ENCODE results near the gene SEMA3F. TPM values are rescaled to one million over a fixed set of nuclear protein-coding genes. Genes with fewer than 3 reads are reported as not detected.

The SEMA3F gene
- 9.1 TPM for total RNA-seq (ENCODE audit: insufficient read depth, low replicate concordance)

DNA sequence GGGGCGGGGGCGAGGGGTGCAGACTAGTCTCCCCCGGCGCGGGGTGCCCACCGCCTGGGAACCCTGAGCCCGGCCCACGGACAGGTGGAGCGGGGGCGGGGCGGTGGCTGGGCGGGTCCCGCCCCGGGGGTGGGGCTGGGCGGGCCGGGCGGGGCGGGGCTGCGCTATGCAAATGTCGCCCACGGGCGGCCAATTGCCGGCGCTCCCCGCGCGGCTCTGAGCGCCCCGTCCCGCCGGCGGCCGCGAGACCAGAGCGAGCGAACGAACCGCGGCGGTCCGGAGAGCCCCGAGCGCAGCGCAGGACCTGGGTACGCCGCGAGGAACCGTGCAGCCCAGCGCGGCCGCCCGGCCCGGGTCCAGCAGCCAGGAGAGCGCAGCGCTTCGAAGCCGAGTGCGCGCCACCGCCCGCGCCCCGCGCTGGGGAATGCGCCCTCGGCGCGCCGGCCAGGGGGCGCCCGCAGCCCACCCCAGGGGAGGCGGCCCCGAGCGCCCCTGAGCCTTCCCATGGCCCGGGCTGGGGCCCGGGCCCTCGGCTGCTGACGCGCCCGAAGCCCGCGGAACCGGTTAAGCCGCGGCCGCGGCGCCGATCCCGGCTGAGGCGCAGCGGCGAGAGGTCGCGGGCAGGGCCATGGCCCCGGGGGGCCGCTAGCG is at the start of gene SEMA3F:
SEMA3F (plus strand) TSS at position 485 of the 651 bp plus-strand sequence. CDS start 4,299 bp downstream, outside the sequence.
- DNase-seq (ENCODE audit: low spot score): peak; percentile 66

GRCh38 chr3:50111757-50112156 is 43.4 kb upstream of the SEMA3F start:
- no peak for DNase-seq (ENCODE audit: low spot score)

DNA sequence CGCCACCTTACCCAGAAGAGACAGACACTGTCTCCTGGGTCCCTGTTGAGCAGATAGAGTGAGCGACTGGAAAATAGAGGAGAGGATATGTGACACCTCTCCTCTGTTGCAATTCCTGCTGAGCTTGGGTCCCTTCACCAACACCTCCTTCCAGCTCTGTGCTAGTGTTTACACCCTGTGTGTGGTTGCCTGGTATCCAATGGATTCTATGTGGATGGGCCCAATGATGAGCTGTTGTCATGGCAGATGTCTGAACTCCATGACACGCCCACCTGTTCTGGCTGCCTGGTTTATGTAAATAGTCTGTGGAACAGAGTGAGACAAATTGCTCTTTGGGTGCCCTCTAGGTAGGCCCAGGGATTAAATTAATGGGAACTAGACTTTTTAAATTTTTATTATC is 42.7 kb upstream of the SEMA3F start:
- no peak for DNase-seq (ENCODE audit: low spot score)

- no peak for DNase-seq (ENCODE audit: low spot score)
These were observed 38.0 kb upstream of the SEMA3F start for GRCh38 chr3:50117120-50117519.

- no peak for DNase-seq (ENCODE audit: low spot score)
These were observed 36.9 kb upstream of the SEMA3F start for GRCh38 chr3:50118237-50118636.

GRCh38 chr3:50119786-50120185 is 35.3 kb upstream of the SEMA3F start:
- no peak for DNase-seq (ENCODE audit: low spot score)

DNA sequence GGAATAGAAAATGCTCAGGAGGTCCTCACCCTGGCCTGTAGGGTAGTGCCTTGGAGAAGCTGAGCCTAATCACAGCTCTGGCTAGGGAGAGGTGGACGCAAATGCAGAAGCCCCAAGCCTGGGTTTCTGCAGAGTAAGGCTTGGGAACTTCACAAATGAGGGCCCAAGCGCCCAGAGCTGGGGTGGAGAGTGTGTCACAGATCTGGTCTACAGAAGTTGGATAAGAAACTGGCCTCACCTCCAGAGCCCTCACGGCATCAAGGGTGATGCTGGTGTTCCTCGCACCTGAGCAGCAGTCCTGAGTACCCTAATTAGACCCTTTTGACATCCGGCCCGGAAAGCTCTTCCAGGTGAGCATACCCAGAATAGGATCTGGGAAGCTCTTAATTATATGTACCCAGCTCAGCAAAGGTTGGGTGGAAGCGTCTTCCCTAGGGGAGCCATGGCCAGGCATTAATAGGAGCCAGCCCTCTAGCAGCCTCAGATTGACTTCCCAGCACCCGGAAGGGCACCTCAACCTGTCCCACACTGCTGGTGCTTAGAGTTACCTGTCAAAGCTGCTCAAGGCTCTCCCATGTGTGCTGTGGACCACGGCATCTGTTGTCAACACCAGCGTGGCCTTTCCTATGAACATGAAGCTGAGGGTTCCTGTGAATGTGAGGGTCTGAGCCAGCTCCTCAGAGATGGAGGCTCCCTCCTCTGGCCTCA is 34.6 kb upstream of the SEMA3F start:
- no peak for DNase-seq (ENCODE audit: low spot score)

DNA sequence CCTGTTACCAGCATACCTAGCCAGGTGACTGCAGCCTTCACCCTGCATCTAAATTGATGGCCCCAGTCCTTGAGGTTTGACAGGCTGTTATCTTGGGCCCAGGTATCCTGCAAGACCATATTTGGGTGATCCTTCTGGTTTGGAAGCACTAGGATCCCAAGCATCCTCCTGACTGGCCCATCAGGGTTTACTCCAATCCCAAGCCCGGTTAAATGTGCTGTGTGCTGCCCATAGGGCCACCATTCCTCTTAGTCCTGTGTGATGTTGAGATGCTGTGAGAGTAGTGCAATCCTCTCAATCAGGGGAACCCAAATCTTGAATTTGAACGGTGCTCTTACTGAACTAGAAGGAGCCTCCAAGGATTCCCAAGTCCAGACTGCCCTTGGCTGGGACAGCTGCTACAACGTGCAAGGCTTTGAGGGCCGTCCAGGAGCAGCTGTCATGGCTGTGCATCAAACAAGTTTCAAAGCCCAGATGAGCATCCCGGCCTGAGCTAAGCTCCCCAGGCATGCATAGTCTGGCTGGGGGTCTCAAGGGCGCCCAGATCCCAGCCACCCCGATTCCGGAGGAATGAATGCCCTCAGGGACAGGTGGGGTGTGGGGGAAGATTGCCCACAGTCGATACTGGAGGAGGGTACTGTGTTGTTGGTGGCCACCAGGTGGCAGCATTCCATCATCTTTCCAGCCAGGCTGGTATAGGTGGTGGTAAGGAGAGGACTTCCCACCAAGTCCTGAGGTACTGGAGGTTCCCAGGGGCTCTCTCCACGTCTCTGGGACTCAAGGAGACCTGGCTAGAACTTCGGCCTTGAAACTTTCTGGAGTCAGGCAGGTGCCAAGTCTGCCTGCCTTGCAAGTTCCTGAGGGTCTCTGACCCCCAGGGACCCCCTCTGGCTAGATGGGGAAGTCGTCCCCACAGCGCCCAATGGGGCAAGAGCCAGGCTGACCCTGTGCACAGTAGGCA is 33.8 kb upstream of the SEMA3F start:
- peak; percentile 75 for DNase-seq (ENCODE audit: low spot score)

- DNase-seq (ENCODE audit: low spot score): no peak
These were observed 33.1 kb upstream of the SEMA3F start for GRCh38 chr3:50122071-50122470.

- no peak for DNase-seq (ENCODE audit: low spot score)
These were observed 32.3 kb upstream of the SEMA3F start for GRCh38 chr3:50122661-50123391.

DNA sequence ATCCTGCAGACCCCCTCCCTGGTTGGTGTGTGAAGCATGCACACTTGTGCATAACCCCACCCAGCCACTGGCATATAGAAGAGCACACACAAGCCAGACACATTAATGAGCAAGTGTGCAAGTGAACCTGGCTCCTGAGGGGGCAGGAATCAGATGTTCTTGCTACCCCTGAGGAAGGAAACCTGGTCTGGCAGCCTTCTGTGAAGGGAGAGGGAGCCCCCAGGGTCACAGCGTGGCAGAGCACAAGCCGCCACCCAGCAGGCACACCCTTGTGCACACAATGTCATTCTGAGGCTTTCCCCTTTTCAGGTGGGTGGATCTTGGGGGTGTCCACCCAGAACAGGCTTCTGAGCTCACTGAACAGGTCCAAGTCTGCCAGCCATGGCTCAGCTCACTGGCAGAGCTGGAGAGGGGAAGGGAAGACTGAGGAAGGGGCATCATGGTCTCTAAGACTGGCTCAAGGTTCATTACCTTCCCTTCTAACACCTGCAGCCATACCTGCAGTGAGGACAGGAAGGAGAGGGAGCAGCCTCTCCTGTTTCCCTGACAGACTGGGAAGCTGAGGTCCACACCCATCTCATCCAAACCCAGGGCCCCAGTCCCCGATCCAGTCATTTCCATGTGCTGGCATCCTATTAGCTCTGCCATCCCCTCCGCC is 31.6 kb upstream of the SEMA3F start:
- DNase-seq (ENCODE audit: low spot score): no peak

GRCh38 chr3:50124052-50124799 is 30.9 kb upstream of the SEMA3F start:
- no peak for DNase-seq (ENCODE audit: low spot score)

GRCh38 chr3:50124800-50125178 is 30.3 kb upstream of the SEMA3F start:
- no peak for DNase-seq (ENCODE audit: low spot score)

DNA sequence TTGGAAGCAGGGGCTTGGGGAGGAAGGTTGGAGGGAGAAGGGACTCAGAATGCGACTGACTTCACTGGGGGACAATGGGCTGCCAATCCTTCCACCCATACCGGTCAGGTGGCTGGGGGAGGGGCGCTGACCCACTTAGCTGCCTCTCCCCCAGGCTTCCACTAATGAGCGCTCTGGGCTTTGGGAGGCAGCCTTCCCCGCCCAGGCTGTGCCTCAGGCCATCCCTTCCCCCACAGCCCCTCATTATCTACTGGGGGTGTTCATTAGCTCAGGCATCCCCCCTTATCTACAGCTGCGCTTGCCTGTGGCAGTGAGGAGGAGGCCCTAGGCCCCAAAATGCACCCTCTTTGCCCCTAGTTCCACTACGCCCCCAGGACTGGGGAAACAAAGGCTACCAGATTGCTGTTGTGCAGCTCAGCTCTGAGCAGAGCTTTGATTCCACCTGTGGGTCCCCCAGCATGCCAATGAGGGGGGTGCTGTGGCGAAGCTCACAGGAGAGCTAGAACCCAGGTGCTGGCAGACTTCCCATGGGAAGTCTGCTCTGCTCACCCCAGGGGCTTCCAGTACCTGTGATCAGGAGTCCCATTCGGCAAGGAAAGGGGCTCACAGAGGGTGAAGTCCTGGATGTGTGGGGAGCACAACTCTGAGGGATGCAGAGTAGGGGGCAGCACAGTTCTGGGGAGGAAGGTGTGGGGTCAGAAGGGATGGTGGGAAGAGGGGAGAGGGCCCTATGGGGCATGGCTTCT is 29.4 kb upstream of the SEMA3F start:
- DNase-seq (ENCODE audit: low spot score): no peak

GRCh38 chr3:50126287-50127211 is 28.6 kb upstream of the SEMA3F start:
- DNase-seq (ENCODE audit: low spot score): peak; percentile 77

GRCh38 chr3:50127251-50127691 is 27.9 kb upstream of the SEMA3F start:
- no peak for DNase-seq (ENCODE audit: low spot score)

GRCh38 chr3:50128001-50128400 is 27.1 kb upstream of the SEMA3F start:
- no peak for DNase-seq (ENCODE audit: low spot score)

DNA sequence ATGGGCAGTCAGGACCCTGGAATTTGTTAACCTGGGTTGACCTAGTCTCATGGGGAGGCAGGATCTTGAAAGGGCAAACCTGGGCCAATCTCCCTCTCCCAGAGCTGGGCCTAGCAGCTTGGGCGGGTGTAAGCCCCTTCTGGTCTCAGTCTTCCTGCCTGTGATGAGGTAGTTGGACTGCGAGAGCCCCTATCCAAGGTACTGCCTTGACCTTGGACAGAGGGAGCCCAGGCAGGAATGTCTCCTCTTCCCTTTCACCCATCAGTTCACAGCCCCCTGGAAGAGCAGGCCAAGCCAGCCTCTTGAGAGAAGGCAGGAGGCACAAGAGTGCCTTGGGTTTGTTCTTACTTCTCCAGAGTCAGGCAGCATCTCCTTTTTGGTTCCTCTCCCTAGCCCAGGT is 24.7 kb upstream of the SEMA3F start:
- DNase-seq (ENCODE audit: low spot score): no peak
